ENCODE data around the gene MYO7B. TPM values are rescaled to one million over a fixed set of nuclear protein-coding genes. Genes with fewer than 3 reads are reported as not detected.

Gene MYO7B
- total RNA-seq, 2 experiments from 2014 or later: 0.75 to 1.5 TPM

GRCh38 chr2:127511090-127511695, 24.3 kb upstream of the MYO7B start:
- Mint-ChIP-seq H3K4me3 (no peak overlapping the region), H3K27me3 (no peaks in the 10 kb centered on the region), H3K27ac (no peak overlapping the region), H3K4me1 (peaks cover 72% of the 10 kb centered on the region), H3K9me3 (ENCODE audit: low read depth) (no peaks in the 10 kb centered on the region), H3K36me3 (ENCODE audit: low read depth) (peaks cover 34% of the 10 kb centered on the region)
- ATAC-seq (no peak), DNase-seq (no peak)
- ChIA-PET CTCF (no interaction called here), POLR2A (no interaction called here)
- intact Hi-C loops (cut with DNase I, micrococcal nuclease): no loop called here

- ATAC-seq: no peak
- no peak overlapping the region for H3K27ac Mint-ChIP-seq
- DNase-seq: no peak
- no peak overlapping the region for H3K4me3 Mint-ChIP-seq
- intact Hi-C loops (cut with DNase I, micrococcal nuclease): loop anchor here in 1 of 2 experiments (2.0 kb wide), 1 partner anchor 15 kb away; the partner anchor contains the start of gene IWS1
- no peaks in the 10 kb centered on the region for H3K9me3 Mint-ChIP-seq (ENCODE audit: low read depth)
- ChIA-PET CTCF (interaction anchor here (0.6 kb wide), 1 partner anchor 53 kb away, joined by 3 read pairs; no protein-coding TSS in a partner anchor), POLR2A (no interaction called here)
- no peaks in the 10 kb centered on the region for H3K27me3 Mint-ChIP-seq
- peaks cover 75% of the 10 kb centered on the region for H3K4me1 Mint-ChIP-seq
- H3K36me3 Mint-ChIP-seq (ENCODE audit: low read depth): peaks cover 40% of the 10 kb centered on the region
These were observed 23.6 kb upstream of the MYO7B start for GRCh38 chr2:127511917-127512316.

GRCh38 chr2:127512362-127512761, 23.1 kb upstream of the MYO7B start:
- Mint-ChIP-seq H3K9me3 (ENCODE audit: low read depth) (no peaks in the 10 kb centered on the region), H3K4me3 (no peak overlapping the region), H3K36me3 (ENCODE audit: low read depth) (peaks cover 44% of the 10 kb centered on the region), H3K27me3 (no peaks in the 10 kb centered on the region), H3K27ac (no peak overlapping the region), H3K4me1 (peaks cover 79% of the 10 kb centered on the region)
- no peak for DNase-seq
- ChIA-PET CTCF (interaction anchor here (0.6 kb wide), 1 partner anchor 52 kb away, joined by 3 read pairs; no protein-coding TSS in a partner anchor), POLR2A (no interaction called here)
- intact Hi-C loops (cut with DNase I, micrococcal nuclease): loop anchor here in 1 of 2 experiments (2.0 kb wide), 1 partner anchor 14 kb away; the partner anchor contains the start of gene IWS1
- no peak for ATAC-seq

- Mint-ChIP-seq H3K9me3 (ENCODE audit: low read depth) (no peaks in the 10 kb centered on the region), H3K4me3 (no peak overlapping the region), H3K36me3 (ENCODE audit: low read depth) (peaks cover 46% of the 10 kb centered on the region), H3K27ac (no peak overlapping the region), H3K4me1 (peaks cover 72% of the 10 kb centered on the region), H3K27me3 (no peaks in the 10 kb centered on the region)
- ATAC-seq (no peak), DNase-seq (no peak)
- POLR2A ChIA-PET: interaction anchor here (1.1 kb wide), 1 partner anchor 12 kb away, joined by 3 read pairs; the partner anchor contains the start of gene IWS1
- CTCF ChIA-PET: interaction anchor here (0.7 to 1.1 kb wide), 2 partner anchors 35 to 38 kb away, joined by 3 read pairs; no protein-coding TSS in a partner anchor
- intact Hi-C loops (cut with DNase I, micrococcal nuclease): no loop called here
These were observed 21.4 kb upstream of the MYO7B start for GRCh38 chr2:127514076-127514475.

- H3K27me3 Mint-ChIP-seq: no peaks in the 10 kb centered on the region
- H3K4me1 Mint-ChIP-seq: peaks cover 70% of the 10 kb centered on the region
- H3K27ac Mint-ChIP-seq: no peak overlapping the region
- H3K36me3 Mint-ChIP-seq (ENCODE audit: low read depth): peaks cover 48% of the 10 kb centered on the region
- DNase-seq: no peak
- H3K4me3 Mint-ChIP-seq: no peak overlapping the region
- no peaks in the 10 kb centered on the region for H3K9me3 Mint-ChIP-seq (ENCODE audit: low read depth)
- intact Hi-C loops (cut with DNase I, micrococcal nuclease): no loop called here
- CTCF ChIA-PET: interaction anchor here (1.1 kb wide), 1 partner anchor 35 kb away, joined by 3 read pairs; no protein-coding TSS in a partner anchor
- POLR2A ChIA-PET: interaction anchor here (1.1 kb wide), 1 partner anchor 12 kb away, joined by 3 read pairs; the partner anchor contains the start of gene IWS1
- no peak for ATAC-seq
These were observed 21.0 kb upstream of the MYO7B start for GRCh38 chr2:127514485-127514884.

GRCh38 chr2:127515383-127515915, 20.0 kb upstream of the MYO7B start:
- Mint-ChIP-seq H3K36me3 (ENCODE audit: low read depth) (peaks cover 53% of the 10 kb centered on the region), H3K9me3 (ENCODE audit: low read depth) (no peaks in the 10 kb centered on the region), H3K27me3 (no peaks in the 10 kb centered on the region), H3K27ac (no peak overlapping the region), H3K4me3 (no peak overlapping the region), H3K4me1 (peaks cover 67% of the 10 kb centered on the region)
- ATAC-seq (no peak), DNase-seq (no peak)
- ChIA-PET CTCF (interaction anchor here (0.6 kb wide), 1 partner anchor 411 kb away, joined by 3 read pairs; no protein-coding TSS in a partner anchor), POLR2A (no interaction called here)
- intact Hi-C loops (cut with DNase I, micrococcal nuclease): no loop called here

- CTCF ChIA-PET: interaction anchor here (0.6 kb wide), 1 partner anchor 411 kb away, joined by 3 read pairs; no protein-coding TSS in a partner anchor
- Mint-ChIP-seq H3K27me3 (no peaks in the 10 kb centered on the region), H3K4me3 (no peak overlapping the region), H3K27ac (peak overlapping the region; percentile 26), H3K4me1 (peaks cover 63% of the 10 kb centered on the region), H3K36me3 (ENCODE audit: low read depth) (peaks cover 52% of the 10 kb centered on the region), H3K9me3 (ENCODE audit: low read depth) (no peaks in the 10 kb centered on the region)
- ATAC-seq (no peak), DNase-seq (no peak)
- intact Hi-C loops (cut with DNase I, micrococcal nuclease): no loop called here
- POLR2A ChIA-PET: no interaction called here
These were observed 19.3 kb upstream of the MYO7B start for GRCh38 chr2:127516041-127516762.

- Mint-ChIP-seq H3K9me3 (ENCODE audit: low read depth) (no peaks in the 10 kb centered on the region), H3K27ac (no peak overlapping the region), H3K36me3 (ENCODE audit: low read depth) (peaks cover 58% of the 10 kb centered on the region), H3K4me1 (peaks cover 60% of the 10 kb centered on the region), H3K4me3 (no peak overlapping the region), H3K27me3 (no peaks in the 10 kb centered on the region)
- ChIA-PET CTCF (interaction anchor here (0.8 kb wide), 1 partner anchor 11 kb away, joined by 3 read pairs; no protein-coding TSS in a partner anchor), POLR2A (no interaction called here)
- no peak for DNase-seq
- intact Hi-C loops (cut with DNase I, micrococcal nuclease): no loop called here
- ATAC-seq: no peak
These were observed 18.0 kb upstream of the MYO7B start for GRCh38 chr2:127517465-127517864.

GRCh38 chr2:127520424-127520823, 15.1 kb upstream of the MYO7B start:
- Mint-ChIP-seq H3K4me1 (peaks cover 50% of the 10 kb centered on the region), H3K9me3 (ENCODE audit: low read depth) (no peaks in the 10 kb centered on the region), H3K27ac (peak overlapping the region; percentile 10), H3K4me3 (no peak overlapping the region), H3K36me3 (ENCODE audit: low read depth) (peaks cover 55% of the 10 kb centered on the region), H3K27me3 (no peaks in the 10 kb centered on the region)
- DNase-seq (no peak), ATAC-seq (no peak)
- ChIA-PET POLR2A (no interaction called here), CTCF (no interaction called here)
- intact Hi-C loops (cut with DNase I, micrococcal nuclease): loop anchor here in 1 of 2 experiments (10.0 kb wide), 2 partner anchors 364 to 804 kb away; partner anchors contain the start of gene AMMECR1L

GRCh38 chr2:127523269-127523939, 12.1 kb upstream of the MYO7B start:
- H3K4me1 Mint-ChIP-seq: peaks cover 36% of the 10 kb centered on the region

More at GRCh38 chr2:127523269-127523939, 12.1 kb upstream of the MYO7B start:
- Mint-ChIP-seq H3K36me3 (ENCODE audit: low read depth) (peaks cover 30% of the 10 kb centered on the region), H3K9me3 (ENCODE audit: low read depth) (no peaks in the 10 kb centered on the region), H3K4me3 (peak overlapping the region; percentile 41), H3K27ac (peak overlapping the region; percentile 44), H3K27me3 (no peaks in the 10 kb centered on the region)
- intact Hi-C loops (cut with DNase I, micrococcal nuclease): loop anchor here in 1 of 2 experiments (10.0 kb wide), 2 partner anchors 361 to 801 kb away; partner anchors contain the start of gene AMMECR1L
- DNase-seq (no peak), ATAC-seq (no peak)
- CTCF ChIA-PET: interaction anchor here (0.6 kb wide), 1 partner anchor 461 kb away, joined by 3 read pairs; no protein-coding TSS in a partner anchor
- POLR2A ChIA-PET: no interaction called here
